Stomach smooth muscle (tissue), 2 donors: Measurements from ENCODE around the gene SPOP.

ENCODE experiments used
- H3K27ac ChIP-seq: one replicate; pipeline ENCODE4 v1.7.0; 2013; ENCODE audit warnings: mild to moderate bottlenecking, low read length, inconsistent platforms
- H3K27me3 ChIP-seq, 2 donors: one replicate each; pipeline ENCODE4 v1.7.0; 2013; ENCODE audit warnings: low read length in 2 of 2; ENCODE audit not compliant: insufficient read depth in 2 of 2, control insufficient read depth in 1 of 2
- H3K36me3 ChIP-seq, 2 donors: one replicate each; pipeline ENCODE4 v1.7.0; 2013; ENCODE audit warnings: low read length in 2 of 2; ENCODE audit not compliant: control insufficient read depth in 2 of 2, insufficient read depth in 2 of 2
- H3K4me1 ChIP-seq: one replicate; pipeline ENCODE4 v1.7.0; 2013; ENCODE audit warnings: low read length; ENCODE audit not compliant: control insufficient read depth, insufficient read depth
- H3K4me3 ChIP-seq, 2 donors: one replicate each; pipeline ENCODE4 v1.7.0; 2013; ENCODE audit warnings: low read length in 2 of 2
- H3K9ac ChIP-seq, 2 donors: one replicate each; pipeline ENCODE4 v1.7.0; 2013; ENCODE audit warnings: low read length in 2 of 2, mild to moderate bottlenecking in 1 of 2
- H3K9me3 ChIP-seq, 2 donors: one replicate each; pipeline ENCODE4 v1.7.0; 2013; ENCODE audit warnings: low read length in 2 of 2; ENCODE audit not compliant: control insufficient read depth in 2 of 2
- donor health status: healthy.
- donor health status: Pancreatic carcinoma.

Gene SPOP

DNA sequence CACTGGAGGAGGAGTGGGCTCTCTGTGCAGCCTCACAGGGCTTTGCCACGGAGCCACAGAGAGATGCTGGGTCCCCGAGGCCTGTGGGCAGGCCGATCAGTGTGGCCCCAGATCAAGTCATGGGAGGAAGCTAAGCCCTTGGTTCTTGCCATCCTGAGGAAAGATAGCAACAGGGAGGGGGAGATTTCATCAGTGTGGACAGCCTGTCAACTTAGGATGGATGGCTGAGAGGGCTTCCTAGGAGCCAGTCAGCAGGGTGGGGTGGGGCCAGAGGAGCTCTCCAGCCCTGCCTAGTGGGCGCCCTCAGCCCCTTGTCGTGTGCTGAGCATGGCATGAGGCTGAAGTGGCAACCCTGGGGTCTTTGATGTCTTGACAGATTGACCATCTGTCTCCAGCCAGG lies 98.4 kb downstream of the SPOP start:
- no peaks in the 10 kb centered on the region for H3K27me3 ChIP-seq
- peaks cover 6 to 7% of the 10 kb centered on the region in 2 donors for H3K36me3 ChIP-seq
- H3K9me3 ChIP-seq, result no peaks in the 10 kb centered on the region
- no peak overlapping the region for H3K27ac ChIP-seq
- H3K4me3 ChIP-seq, result no peak overlapping the region
- H3K4me1 ChIP-seq, result peaks cover 51% of the 10 kb centered on the region
- no peak overlapping the region for H3K9ac ChIP-seq

DNA sequence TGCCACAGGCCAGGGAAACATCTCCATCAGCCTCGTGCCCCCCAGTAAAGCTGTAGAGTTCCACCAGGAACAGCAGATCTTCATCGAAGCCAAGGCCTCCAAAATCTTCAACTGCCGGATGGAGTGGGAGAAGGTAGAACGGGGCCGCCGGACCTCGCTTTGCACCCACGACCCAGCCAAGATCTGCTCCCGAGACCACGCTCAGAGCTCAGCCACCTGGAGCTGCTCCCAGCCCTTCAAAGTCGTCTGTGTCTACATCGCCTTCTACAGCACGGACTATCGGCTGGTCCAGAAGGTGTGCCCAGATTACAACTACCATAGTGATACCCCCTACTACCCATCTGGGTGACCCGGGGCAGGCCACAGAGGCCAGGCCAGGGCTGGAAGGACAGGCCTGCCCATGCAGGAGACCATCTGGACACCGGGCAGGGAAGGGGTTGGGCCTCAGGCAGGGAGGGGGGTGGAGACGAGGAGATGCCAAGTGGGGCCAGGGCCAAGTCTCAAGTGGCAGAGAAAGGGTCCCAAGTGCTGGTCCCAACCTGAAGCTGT lies 98.9 kb downstream of the SPOP start:
- no peak overlapping the region for H3K27ac ChIP-seq
- H3K9ac ChIP-seq, result no peak overlapping the region
- H3K9me3 ChIP-seq, result no peaks in the 10 kb centered on the region
- H3K4me1 ChIP-seq, result peaks cover 56% of the 10 kb centered on the region
- H3K27me3 ChIP-seq, result peaks cover 0 to 1% of the 10 kb centered on the region in 2 donors
- no peak overlapping the region for H3K4me3 ChIP-seq
- H3K36me3 ChIP-seq, result peaks cover 6 to 7% of the 10 kb centered on the region in 2 donors

DNA sequence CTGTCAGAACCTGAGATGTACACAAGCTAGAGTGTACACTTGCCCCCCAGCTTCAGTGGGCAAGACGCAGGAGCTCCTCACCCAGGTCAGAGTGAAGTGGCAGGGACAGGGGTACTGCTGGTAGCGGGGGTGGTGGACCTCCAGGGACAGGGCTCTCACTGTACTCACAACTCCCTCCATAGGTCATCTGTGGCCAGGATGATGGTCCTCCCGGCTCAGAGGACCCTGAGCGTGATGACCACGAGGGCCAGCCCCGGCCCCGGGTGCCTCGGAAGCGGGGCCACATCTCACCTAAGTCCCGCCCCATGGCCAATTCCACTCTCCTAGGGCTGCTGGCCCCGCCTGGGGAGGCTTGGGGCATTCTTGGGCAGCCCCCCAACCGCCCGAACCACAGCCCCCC lies 99.5 kb downstream of the SPOP start:
- Histone ChIP-seq H3K9ac (peak overlapping the region in 1 of 2 donors; percentile 88), H3K27me3 (peaks cover 0 to 3% of the 10 kb centered on the region in 2 donors), H3K4me3 (peak overlapping the region; percentile 88), H3K27ac (no peak overlapping the region), H3K36me3 (peaks cover 6 to 7% of the 10 kb centered on the region in 2 donors), H3K9me3 (no peaks in the 10 kb centered on the region), H3K4me1 (peaks cover 60% of the 10 kb centered on the region)

DNA sequence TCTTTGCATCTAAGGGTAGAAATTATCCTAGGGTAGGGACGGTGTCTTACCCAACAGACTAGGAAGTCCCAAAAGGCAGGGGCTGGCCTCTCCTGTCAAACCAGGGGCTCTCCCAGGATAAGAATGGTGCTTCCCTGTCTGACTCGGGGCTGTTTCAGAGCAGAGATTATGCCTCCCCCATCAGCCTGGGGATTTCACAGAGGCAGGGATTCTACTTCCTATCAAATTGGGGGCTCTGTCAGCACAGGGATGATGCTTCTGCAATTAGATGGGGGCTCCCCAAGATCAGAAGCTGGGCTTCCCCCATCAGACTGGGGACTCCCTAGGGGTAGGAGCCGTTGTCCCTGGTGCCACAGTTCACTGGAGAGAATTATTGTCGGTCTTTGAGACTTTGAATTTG lies 99.9 kb downstream of the SPOP start:
- Histone ChIP-seq H3K9ac (peak overlapping the region; percentile 88 to 89), H3K4me3 (peak overlapping the region; percentile 88), H3K4me1 (peaks cover 60% of the 10 kb centered on the region), H3K27me3 (peaks cover 0 to 3% of the 10 kb centered on the region in 2 donors), H3K27ac (peak overlapping the region; percentile 87), H3K9me3 (no peaks in the 10 kb centered on the region), H3K36me3 (peaks cover 6 to 7% of the 10 kb centered on the region in 2 donors)

DNA sequence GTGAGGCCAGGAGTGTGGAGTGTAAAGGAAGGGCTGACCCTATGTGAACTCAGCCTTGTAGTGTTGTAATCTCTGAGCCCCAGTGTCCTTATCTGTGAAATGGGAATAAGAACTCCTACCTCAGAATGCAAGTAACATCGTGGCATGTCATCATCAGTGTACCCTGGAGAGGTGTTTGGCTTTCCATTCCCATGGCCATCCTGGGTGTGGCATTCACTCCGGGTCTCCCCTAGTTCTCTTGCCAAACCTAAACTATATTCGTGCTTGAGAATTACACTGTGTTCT lies 100.3 kb downstream of the SPOP start:
- peaks cover 0 to 3% of the 10 kb centered on the region in 2 donors for H3K27me3 ChIP-seq
- peaks cover 60% of the 10 kb centered on the region for H3K4me1 ChIP-seq
- no peaks in the 10 kb centered on the region for H3K9me3 ChIP-seq
- peak overlapping the region; percentile 88 to 89 for H3K9ac ChIP-seq
- peak overlapping the region; percentile 88 for H3K4me3 ChIP-seq
- H3K27ac ChIP-seq, result peak overlapping the region; percentile 87
- H3K36me3 ChIP-seq, result peaks cover 6 to 7% of the 10 kb centered on the region in 2 donors

DNA sequence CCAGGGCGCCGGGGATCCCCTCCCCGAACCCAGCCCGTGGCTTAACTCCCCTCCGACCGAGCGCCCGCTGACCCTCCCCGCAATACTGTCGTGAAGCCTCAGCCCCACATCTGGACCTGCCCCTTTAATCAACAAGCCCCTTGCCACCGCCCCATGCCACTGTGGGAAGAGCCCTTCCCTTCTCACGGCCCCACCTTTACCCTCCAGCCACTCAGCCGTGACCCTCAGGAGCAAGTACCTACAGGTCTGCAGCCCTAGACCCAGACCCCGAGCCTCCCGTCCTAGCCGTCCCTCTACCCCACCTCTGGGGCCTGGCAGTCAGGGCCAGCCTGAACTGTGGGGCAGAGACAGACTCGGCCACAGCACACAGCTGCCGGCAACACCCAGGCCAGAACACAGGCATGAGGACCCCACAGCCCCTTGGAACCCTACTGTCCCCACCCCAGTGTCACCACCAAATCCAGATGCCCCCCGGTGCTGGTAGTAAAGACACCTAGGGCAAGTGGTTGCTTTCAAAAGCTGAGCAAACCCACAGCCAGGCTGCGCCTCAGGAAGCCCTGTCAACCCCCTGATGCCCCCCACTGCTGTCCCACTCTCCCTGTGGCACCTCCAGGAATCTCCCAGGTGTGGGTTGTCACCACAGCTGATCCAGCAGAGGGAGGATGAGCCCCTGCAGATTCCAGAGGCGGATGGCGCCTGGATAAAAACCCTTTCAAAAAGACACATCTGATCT lies 100.8 kb downstream of the SPOP start:
- Histone ChIP-seq H3K9me3 (no peaks in the 10 kb centered on the region), H3K36me3 (peaks cover 6 to 7% of the 10 kb centered on the region in 2 donors), H3K27ac (peak overlapping the region; percentile 87), H3K4me3 (peak overlapping the region; percentile 88), H3K27me3 (peaks cover 0 to 3% of the 10 kb centered on the region in 2 donors), H3K9ac (peak overlapping the region; percentile 88 to 89), H3K4me1 (peaks cover 60% of the 10 kb centered on the region)

DNA sequence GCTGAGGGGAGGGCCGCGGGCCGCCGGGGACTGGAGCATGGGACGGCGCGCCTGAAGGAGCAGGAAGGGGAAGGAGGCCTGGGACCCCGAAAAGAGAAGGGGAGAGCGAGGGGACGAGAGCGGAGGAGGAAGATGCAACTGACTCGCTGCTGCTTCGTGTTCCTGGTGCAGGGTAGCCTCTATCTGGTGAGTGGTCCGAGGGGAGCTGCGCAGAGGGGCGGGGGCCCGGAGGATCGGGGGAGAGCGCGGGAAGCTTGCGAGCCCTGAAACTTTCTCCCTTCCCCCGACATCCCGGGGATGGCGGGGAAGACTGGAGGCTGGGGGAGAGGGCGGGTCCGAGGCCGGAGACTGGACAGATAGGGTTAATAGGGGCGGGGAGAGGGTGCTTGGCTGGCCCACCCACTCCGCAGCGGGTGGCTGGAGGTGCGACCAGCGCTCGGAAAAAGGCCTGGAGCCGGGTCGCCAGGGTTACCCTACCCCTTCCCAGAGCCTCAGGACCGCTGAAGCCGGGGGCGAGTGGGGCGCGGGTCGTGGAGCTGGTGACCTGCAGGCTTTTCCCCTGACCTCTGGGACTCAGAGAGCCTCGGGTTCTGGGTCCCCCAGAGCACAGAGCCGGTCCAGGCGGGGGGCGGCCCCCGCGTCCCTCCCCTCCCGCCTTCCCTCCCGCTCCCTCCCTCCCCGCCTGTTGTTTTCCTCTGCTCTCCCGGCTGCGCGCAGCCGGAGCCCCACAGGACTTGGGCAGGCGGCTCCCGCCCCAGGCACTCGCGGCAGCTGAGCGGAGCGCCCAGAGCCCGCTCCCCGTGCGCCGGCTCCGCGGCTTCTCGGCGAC lies 101.6 kb downstream of the SPOP start:
- Histone ChIP-seq H3K27ac (peak overlapping the region; percentile 87), H3K9ac (peak overlapping the region; percentile 88 to 89), H3K4me1 (peaks cover 60% of the 10 kb centered on the region), H3K9me3 (no peaks in the 10 kb centered on the region), H3K36me3 (peaks cover 6 to 7% of the 10 kb centered on the region in 2 donors), H3K4me3 (peak overlapping the region; percentile 88), H3K27me3 (peaks cover 0 to 3% of the 10 kb centered on the region in 2 donors)

DNA sequence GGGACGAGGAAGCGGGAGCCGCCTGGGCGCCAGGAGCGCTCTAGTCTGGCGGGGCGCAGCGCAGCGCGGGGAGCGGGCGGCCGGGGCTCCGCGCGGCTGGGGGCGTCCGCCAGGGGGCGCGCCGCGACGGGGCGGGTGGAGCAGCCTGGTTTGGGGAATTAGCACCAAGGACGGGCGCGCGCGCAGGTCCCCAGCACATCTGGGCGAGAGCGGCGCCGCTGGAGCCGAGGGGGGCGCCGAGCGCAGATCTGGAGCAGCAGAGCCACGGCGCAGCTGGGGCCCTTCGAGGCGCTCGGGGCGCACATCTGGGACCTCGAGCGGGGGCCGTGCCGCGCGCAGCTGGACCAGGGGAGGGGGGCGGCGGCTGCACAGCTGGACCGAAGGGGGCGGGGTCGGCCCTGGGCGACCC lies 102.2 kb downstream of the SPOP start, which contains the start of gene NXPH3:
NXPH3 (plus strand) TSS at position 193 of the 409 bp plus-strand sequence. CDS start 349 bp downstream, outside the sequence.
- Histone ChIP-seq H3K9me3 (no peaks in the 10 kb centered on the region), H3K9ac (peak within 1 kb of the TSS; percentile 88 to 89), H3K27me3 (peaks cover 0 to 3% of the 10 kb centered on the region in 2 donors), H3K36me3 (peaks cover 4 to 7% of the 10 kb centered on the region in 2 donors), H3K4me3 (peak within 1 kb of the TSS; percentile 88), H3K27ac (peak within 1 kb of the TSS; percentile 87), H3K4me1 (peaks cover 63% of the 10 kb centered on the region)

DNA sequence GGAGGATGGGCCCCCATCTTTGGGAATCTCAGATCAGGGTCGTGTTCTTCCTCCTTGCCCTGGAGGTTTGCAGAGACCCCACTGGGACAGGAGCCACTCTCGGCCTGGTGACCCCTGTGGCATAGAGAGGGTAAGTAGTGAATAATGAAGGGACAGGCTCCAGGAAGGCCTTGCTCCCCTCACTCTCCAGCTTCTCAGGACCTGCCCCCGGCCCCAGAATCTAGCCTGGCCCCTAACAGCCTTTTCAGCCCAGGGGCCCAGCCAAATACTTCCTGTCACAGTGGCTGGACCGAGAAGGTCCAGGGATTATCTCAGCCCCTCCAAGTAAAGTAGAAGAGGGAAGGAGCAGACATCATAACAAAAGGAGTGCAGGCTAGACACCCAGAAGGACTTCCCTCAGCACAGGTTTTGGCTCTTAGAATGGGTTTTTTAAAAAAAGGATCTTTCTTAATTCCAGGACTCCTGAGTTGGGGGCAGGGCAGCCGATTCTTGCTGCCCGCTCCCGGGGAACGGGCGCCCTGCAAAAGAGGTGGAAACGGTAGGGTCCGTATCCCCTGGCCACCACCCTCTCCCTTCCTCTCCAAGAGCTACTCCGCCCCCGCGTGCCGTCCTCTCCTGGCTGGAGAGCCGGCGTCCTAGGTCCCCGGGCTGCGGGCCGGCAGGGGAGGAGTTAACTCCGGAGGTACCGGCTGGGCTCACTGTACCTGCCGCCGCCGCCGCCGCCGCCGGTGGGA lies 102.8 kb downstream of the SPOP start:
- peak overlapping the region; percentile 19 to 52 for H3K4me3 ChIP-seq
- peaks cover 68% of the 10 kb centered on the region for H3K4me1 ChIP-seq
- H3K27me3 ChIP-seq, result peaks cover 0 to 3% of the 10 kb centered on the region in 2 donors
- H3K36me3 ChIP-seq, result peaks cover 4 to 7% of the 10 kb centered on the region in 2 donors
- no peaks in the 10 kb centered on the region for H3K9me3 ChIP-seq
- H3K27ac ChIP-seq, result peak overlapping the region; percentile 73
- peak overlapping the region; percentile 13 to 46 for H3K9ac ChIP-seq

DNA sequence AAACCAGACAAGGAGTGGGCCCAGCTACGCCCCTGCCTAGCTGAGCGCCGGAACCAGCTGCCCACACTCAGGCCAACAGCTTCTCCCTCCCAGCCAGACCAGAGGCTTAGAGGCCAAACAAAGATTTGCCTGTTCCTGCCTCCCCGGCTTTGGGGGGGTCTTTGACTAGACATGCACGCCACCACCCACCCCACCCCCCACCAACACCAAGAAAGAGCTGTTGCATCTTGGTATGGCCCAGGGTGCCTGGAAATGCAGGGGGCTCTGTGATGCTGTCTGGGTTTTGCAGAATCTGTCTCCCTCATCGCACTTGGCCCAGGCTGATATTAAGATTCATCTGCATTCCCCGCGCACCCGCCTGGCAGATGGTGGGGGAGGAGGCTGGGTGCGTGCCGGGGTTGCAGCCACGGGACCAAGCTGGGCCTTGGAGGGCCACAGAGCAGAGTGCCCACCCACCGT lies 103.5 kb downstream of the SPOP start:
- peak overlapping the region; percentile 73 for H3K27ac ChIP-seq
- peak overlapping the region in 1 of 2 donors; percentile 46 for H3K9ac ChIP-seq
- H3K4me1 ChIP-seq, result peaks cover 68% of the 10 kb centered on the region
- H3K36me3 ChIP-seq, result peaks cover 4 to 7% of the 10 kb centered on the region in 2 donors
- peak overlapping the region in 1 of 2 donors; percentile 22 for H3K4me3 ChIP-seq
- no peaks in the 10 kb centered on the region for H3K9me3 ChIP-seq
- peaks cover 0 to 3% of the 10 kb centered on the region in 2 donors for H3K27me3 ChIP-seq
